Measurements from ENCODE around the gene LRRTM2. TPM values are rescaled to one million over a fixed set of nuclear protein-coding genes. Genes with fewer than 3 reads are reported as not detected.

LRRTM2 gene
- total RNA-seq, 4 donors from 2014 or later, result 0.20 to 3.7 (median 0.81) TPM

DNA sequence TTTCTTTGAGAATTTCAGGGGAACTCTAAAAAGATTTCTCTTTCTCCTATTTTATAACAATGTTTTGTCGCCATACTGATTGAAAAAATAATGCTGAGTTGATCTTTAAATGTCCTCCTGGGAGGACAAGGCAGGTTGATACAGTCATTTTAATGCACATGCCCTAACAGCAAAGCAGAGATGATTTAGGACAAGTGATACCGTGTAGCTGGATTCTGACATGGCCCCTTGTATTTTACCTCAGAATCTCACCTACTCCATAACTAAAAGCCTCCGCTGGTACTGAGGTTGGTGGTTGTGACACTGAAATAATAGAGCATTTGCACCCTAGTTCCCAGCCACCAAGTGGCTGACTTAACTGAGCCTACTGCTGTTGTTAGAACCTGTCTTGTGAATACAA, 811 bp upstream of the LRRTM2 start:
- Histone ChIP-seq H3K4me3 (no peak overlapping the region), H3K9me3 (no peaks in the 10 kb centered on the region), H3K27ac (peak overlapping the region in 2 of 4 donors; percentile 45 to 54), H3K27me3 (no peaks in the 10 kb centered on the region), H3K4me1 (peaks cover 0 to 68% (median 22%) of the 10 kb centered on the region in 4 donors), H3K36me3 (no peaks in the 10 kb centered on the region)
- TF ChIP-seq, protein P1, sequence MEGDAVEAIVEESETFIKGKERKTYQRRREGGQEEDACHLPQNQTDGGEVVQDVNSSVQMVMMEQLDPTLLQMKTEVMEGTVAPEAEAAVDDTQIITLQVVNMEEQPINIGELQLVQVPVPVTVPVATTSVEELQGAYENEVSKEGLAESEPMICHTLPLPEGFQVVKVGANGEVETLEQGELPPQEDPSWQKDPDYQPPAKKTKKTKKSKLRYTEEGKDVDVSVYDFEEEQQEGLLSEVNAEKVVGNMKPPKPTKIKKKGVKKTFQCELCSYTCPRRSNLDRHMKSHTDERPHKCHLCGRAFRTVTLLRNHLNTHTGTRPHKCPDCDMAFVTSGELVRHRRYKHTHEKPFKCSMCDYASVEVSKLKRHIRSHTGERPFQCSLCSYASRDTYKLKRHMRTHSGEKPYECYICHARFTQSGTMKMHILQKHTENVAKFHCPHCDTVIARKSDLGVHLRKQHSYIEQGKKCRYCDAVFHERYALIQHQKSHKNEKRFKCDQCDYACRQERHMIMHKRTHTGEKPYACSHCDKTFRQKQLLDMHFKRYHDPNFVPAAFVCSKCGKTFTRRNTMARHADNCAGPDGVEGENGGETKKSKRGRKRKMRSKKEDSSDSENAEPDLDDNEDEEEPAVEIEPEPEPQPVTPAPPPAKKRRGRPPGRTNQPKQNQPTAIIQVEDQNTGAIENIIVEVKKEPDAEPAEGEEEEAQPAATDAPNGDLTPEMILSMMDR (IDR thresholded peaks at IDR 0.05), result no peak
- TF ChIP-seq POLR2A (IDR thresholded peaks at IDR 0.05) (no peak), EP300 (IDR thresholded peaks at IDR 0.05) (no peak)
- 67% methylated on average over 3 of the region's 3 CpGs for WGBS, 2 donors
- DNase-seq (ENCODE audit: low spot score in 2 of 2), result no peak

DNA sequence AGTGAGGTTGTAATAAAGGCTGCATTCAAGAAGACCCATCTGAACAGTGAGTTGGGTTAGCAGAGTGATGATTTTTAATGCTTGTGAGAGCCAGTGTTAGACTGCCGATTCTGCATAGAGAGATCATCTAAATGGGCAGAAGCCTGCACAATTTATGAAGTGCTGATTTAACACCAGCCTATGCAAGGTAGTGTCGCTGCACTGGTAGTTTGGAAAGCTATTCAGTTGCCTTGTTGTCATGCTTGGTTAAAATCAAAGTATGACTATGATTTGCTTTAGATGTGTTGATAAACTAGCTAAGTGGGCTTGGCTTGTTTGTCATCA, 379 bp upstream of the LRRTM2 start:
- TF ChIP-seq EP300 (IDR thresholded peaks at IDR 0.05), result no peak
- TF ChIP-seq, protein P1 (IDR thresholded peaks at IDR 0.05), result no peak
- no peak for TF ChIP-seq POLR2A (IDR thresholded peaks at IDR 0.05)
- WGBS, 2 donors, result 28 to 44% methylated on average over 2 of the region's 2 CpGs
- Histone ChIP-seq H3K4me1 (peaks cover 0 to 68% (median 24%) of the 10 kb centered on the region in 4 donors), H3K9me3 (no peaks in the 10 kb centered on the region), H3K27ac (peak overlapping the region in 3 of 4 donors; percentile 11 to 54 (median 45)), H3K36me3 (no peaks in the 10 kb centered on the region), H3K27me3 (no peaks in the 10 kb centered on the region), H3K4me3 (peak overlapping the region in 2 of 4 donors; percentile 24)
- DNase-seq (ENCODE audit: low spot score in 2 of 2), result no peak

DNA sequence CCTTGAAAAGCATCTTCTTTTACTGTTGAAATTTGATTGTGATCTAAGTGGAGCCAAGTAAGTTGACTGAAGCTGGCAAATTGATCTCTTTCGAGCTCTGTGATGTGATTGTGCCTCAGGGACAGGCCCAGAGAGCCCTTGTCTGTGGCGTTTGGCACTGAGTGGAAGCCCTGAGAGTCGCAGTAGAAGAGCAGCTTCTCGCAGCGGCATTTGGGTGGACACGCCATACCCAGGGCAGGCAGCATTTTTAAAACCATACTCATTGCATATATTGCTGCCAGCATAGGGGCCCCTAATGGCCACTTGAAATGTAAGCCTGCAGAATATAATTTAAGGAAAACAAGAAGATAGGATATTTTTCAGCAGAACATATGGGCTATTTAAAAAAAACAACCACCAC, 894 bp downstream of the LRRTM2 start:
- TF ChIP-seq POLR2A (IDR thresholded peaks at IDR 0.05) (no peak), EP300 (IDR thresholded peaks at IDR 0.05) (no peak)
- TF ChIP-seq, protein P1 (IDR thresholded peaks at IDR 0.05), result no peak
- peaks cover 0 to 80% (median 25%) of the 10 kb centered on the region in 4 donors for H3K4me1 ChIP-seq
- no peaks in the 10 kb centered on the region for H3K9me3 ChIP-seq
- no peak for DNase-seq (ENCODE audit: low spot score in 2 of 2)
- no peaks in the 10 kb centered on the region for H3K36me3 ChIP-seq
- H3K27me3 ChIP-seq, result no peaks in the 10 kb centered on the region
- peak overlapping the region in 2 of 4 donors; percentile 14 to 16 for H3K4me3 ChIP-seq
- H3K27ac ChIP-seq, result peak overlapping the region in 2 of 4 donors; percentile 45 to 54
- 32 to 43% methylated on average over 6 of the region's 6 CpGs for WGBS, 2 donors

DNA sequence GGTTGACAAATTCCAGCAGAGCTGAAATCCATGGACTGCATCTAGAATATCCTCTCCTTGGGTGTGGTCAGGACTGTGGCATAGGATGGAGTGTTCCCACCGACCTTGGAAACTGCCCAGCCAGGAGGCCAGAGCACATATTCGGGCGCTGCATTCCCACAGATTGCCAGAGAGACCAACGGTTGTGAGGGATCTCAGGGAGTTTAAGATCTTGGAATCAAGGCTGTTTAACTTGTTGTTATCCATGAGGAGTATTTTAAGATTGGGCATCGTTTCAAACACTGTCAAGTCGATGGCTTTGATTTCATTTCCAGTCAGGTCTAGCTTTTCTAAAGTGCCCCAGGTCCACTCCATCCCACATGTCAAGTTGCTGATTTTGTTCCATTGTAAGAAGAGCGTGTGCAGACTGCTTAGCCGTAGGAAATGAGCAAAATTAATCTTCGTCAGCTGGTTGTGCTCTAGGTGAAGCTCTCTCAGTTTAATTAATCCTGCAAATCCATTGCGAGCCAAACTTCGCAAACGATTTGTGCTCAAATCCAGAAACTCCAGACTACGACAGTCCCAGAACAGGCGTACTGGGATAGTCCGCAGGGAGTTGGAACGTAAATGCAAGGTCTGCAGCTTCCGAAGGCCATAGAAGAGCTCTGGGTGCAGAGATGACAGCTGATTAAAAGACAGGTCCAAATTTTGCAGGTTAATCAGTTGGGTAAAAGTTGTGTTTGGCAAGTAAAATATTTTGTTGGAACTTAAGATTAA, 1.5 kb downstream of the LRRTM2 start:
- no peaks in the 10 kb centered on the region for H3K9me3 ChIP-seq
- H3K27me3 ChIP-seq, result no peaks in the 10 kb centered on the region
- WGBS, 2 donors, result 69 to 74% methylated on average over 17 of the region's 17 CpGs
- peak overlapping the region in 1 of 4 donors; percentile 24 for H3K4me3 ChIP-seq
- TF ChIP-seq POLR2A (IDR thresholded peaks at IDR 0.05), result no peak
- no peak for TF ChIP-seq EP300 (IDR thresholded peaks at IDR 0.05)
- TF ChIP-seq, protein P1 (IDR thresholded peaks at IDR 0.05), result no peak
- H3K36me3 ChIP-seq, result no peaks in the 10 kb centered on the region
- H3K4me1 ChIP-seq, result peaks cover 0 to 82% (median 25%) of the 10 kb centered on the region in 4 donors
- H3K27ac ChIP-seq, result peak overlapping the region in 2 of 4 donors; percentile 45 to 54
- no peak for DNase-seq (ENCODE audit: low spot score in 2 of 2)

DNA sequence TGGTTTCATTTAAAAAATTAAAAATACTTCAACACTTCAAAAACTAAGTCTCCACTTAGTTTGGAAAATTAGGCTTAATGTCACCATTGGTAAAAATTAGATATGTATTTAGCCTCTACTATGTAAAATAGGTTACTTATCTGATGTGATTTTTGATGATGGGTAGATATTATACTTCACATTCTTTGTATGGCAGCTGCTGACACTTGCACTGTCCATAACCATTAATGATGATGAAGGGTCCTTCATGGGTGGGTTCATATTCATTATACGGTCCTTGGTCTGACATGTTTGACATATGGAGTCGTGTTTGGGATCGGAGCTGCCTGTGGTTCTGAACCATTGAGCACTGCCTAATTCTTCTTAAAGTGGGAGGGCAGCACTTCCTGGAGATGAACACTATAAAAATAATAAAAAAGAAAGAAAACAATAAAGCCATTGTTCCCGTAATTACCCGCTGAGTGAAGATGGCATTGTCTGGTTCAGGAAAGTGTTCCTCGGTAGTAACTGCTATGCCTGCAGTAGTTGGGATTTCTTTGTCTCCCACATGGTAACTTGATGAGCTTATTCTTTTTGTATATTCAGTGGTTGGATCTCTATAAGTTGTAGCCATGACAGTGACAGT, 2.2 kb downstream of the LRRTM2 start:
- peaks cover 0 to 83% (median 25%) of the 10 kb centered on the region in 4 donors for H3K4me1 ChIP-seq
- peak overlapping the region in 1 of 4 donors; percentile 24 for H3K4me3 ChIP-seq
- TF ChIP-seq POLR2A (IDR thresholded peaks at IDR 0.05) (no peak), EP300 (IDR thresholded peaks at IDR 0.05) (no peak)
- TF ChIP-seq, protein P1 (IDR thresholded peaks at IDR 0.05), result no peak
- H3K27ac ChIP-seq, result peak overlapping the region in 1 of 4 donors; percentile 45
- DNase-seq (ENCODE audit: low spot score in 2 of 2), result no peak
- no peaks in the 10 kb centered on the region for H3K9me3 ChIP-seq
- no peaks in the 10 kb centered on the region for H3K36me3 ChIP-seq
- no peaks in the 10 kb centered on the region for H3K27me3 ChIP-seq
- 40 to 53% methylated on average over 6 of the region's 6 CpGs for WGBS, 2 donors

All from tibial nerve (tissue), 4 donors.